ENCODE data around the gene MYOZ3. TPM values are rescaled to one million over a fixed set of nuclear protein-coding genes. Genes with fewer than 3 reads are reported as not detected.

MYOZ3 gene
- total and polyA plus RNA-seq, 2 of the 8 experiments (the other 6 are each of a cell fraction or from before 2014, with no cell fraction given): 9.6 to 19.1 TPM

GRCh38 chr5:150710165-150710564 is 49.1 kb downstream of the MYOZ3 start:
- H3K9ac ChIP-seq (replicated peaks in 1 of 4; ENCODE audit: extremely low read depth in 1 of 4, low read depth in 3 of 4, low read length in 3 of 4): no peak overlapping the region
- ChIA-PET CTCF (ENCODE audit: partially characterized antibody) (interaction anchor here (0.8 to 2.4 kb wide), 6 partner anchors 9 to 150 kb away, joined by 3 to 25 read pairs (median 3); partner anchors contain the start of gene RBM22), POLR2A (ENCODE audit: partially characterized antibody) (interaction anchor here (1.6 to 2.9 kb wide), 3 partner anchors 10 to 13 kb away, joined by 6 to 13 read pairs (median 9); partner anchors contain the start of gene RBM22)
- H3K36me3 ChIP-seq (ENCODE audit: control insufficient read depth in 2 of 4, insufficient read depth in 4 of 4, low read length in 3 of 4): peaks cover 7 to 32% (median 14%) of the 10 kb centered on the region in 4 experiments
- H4K91ac ChIP-seq (replicated peaks; ENCODE audit: insufficient read length, low read length): no peak overlapping the region
- no peaks in the 10 kb centered on the region; a peak in 1 of 7 replicates for H3K27me3 ChIP-seq (replicated peaks in 1 of 4; ENCODE audit: control insufficient read depth in 3 of 4, extremely low read depth in 1 of 4, insufficient read depth in 3 of 4, low read length in 3 of 4)
- H2BK15ac ChIP-seq (ENCODE audit: low read length): no peak overlapping the region
- H2AK5ac ChIP-seq (ENCODE audit: low read depth, low read length): no peak overlapping the region
- H3K4me2 ChIP-seq (ENCODE audit: insufficient read depth in 1 of 2, low read depth in 2 of 2, low read length in 2 of 2): no peak overlapping the region
- H3K27ac ChIP-seq (ENCODE audit: low read depth, low read length): no peak overlapping the region
- FAIRE-seq (no peak), DNase-seq (ENCODE audit: low read depth in 1 of 2, low spot score in 2 of 2) (no peak)
- no peak overlapping the region for H3K18ac ChIP-seq (ENCODE audit: extremely low read depth, low read length)
- H2BK20ac ChIP-seq (ENCODE audit: low read length): no peak overlapping the region
- no peaks in the 10 kb centered on the region for H3K79me1 ChIP-seq (ENCODE audit: low read depth, low read length)
- no peak overlapping the region for H2AFZ ChIP-seq (ENCODE audit: low read length)
- H3K9me3 ChIP-seq (ENCODE audit: insufficient read depth in 2 of 2, low read depth in 1 of 2, low read length in 1 of 2): no peaks in the 10 kb centered on the region
- H4K8ac ChIP-seq (ENCODE audit: extremely low read depth, insufficient read depth, low read length): no peak overlapping the region
- no peak overlapping the region for H3K23ac ChIP-seq (ENCODE audit: insufficient read length)
- no peak overlapping the region for H2BK5ac ChIP-seq (ENCODE audit: low read depth, low read length)
- WGBS, 2 experiments (ENCODE audit: extremely low coverage in 1 of 2, insufficient coverage in 1 of 2, insufficient read length in 1 of 2, insufficient replicate concordance in 2 of 2, low coverage in 1 of 2, low lambda C conversion rate in 2 of 2, missing lambda C conversion rate in 1 of 2): 73% methylated on average over 2 of the region's 2 CpGs; no CpG with 5 or more reads in 1 of the 2 experiments
- no peak overlapping the region for H3K56ac ChIP-seq (replicated peaks; ENCODE audit: insufficient read length, low read depth, low read length)
- H4K5ac ChIP-seq (ENCODE audit: insufficient read length, low read depth, low read length): no peak overlapping the region
- H3K23me2 ChIP-seq (ENCODE audit: low read depth, low read length): no peaks in the 10 kb centered on the region
- no peak overlapping the region for H3K4ac ChIP-seq (replicated peaks; ENCODE audit: insufficient read length, low read depth, low read length)
- H3K79me2 ChIP-seq (ENCODE audit: control insufficient read depth in 1 of 2, insufficient read depth in 2 of 2, low read length in 2 of 2): no peaks in the 10 kb centered on the region
- peaks cover 0 to 2% (median 0%) of the 10 kb centered on the region in 4 experiments; a peak in 1 of 7 replicates for H3K4me1 ChIP-seq (replicated peaks in 1 of 4; ENCODE audit: control insufficient read depth in 3 of 4, insufficient read depth in 4 of 4, low read length in 3 of 4)
- H3K14ac ChIP-seq (ENCODE audit: insufficient read length): no peak overlapping the region
- no peaks in the 10 kb centered on the region for H4K20me1 ChIP-seq (replicated peaks in 1 of 2; ENCODE audit: control insufficient read depth in 1 of 2, insufficient read depth in 2 of 2, low read length in 2 of 2)
- H3K4me3 ChIP-seq (ENCODE audit: extremely low read depth in 1 of 4, insufficient read depth in 2 of 4, low read depth in 3 of 4, low read length in 4 of 4): no peak overlapping the region
- no peak overlapping the region for H2BK12ac ChIP-seq (ENCODE audit: low read depth, low read length)
- H2BK120ac ChIP-seq (replicated peaks; ENCODE audit: low read depth, low read length): no peak overlapping the region
- TF ChIP-seq TBP (IDR thresholded peaks at IDR 0.05; ENCODE audit: low read depth, low read length) (no peak), HDAC2 (IDR thresholded peaks at IDR 0.05; ENCODE audit: borderline replicate concordance in 1 of 2, low read depth in 2 of 2, low read length in 2 of 2) (no peak), BRCA1 (IDR thresholded peaks at IDR 0.05; ENCODE audit: low read depth, low read length) (no peak), CBX5 (IDR thresholded peaks at IDR 0.05; ENCODE audit: low read depth, low read length) (no peak), KDM5A (IDR thresholded peaks at IDR 0.05; ENCODE audit: low read length) (no peak), SP1 (IDR thresholded peaks at IDR 0.05; ENCODE audit: low read depth, low read length) (no peak), RXRA (IDR thresholded peaks at IDR 0.05; ENCODE audit: insufficient read depth, low read depth, low read length) (no peak), KDM4A (IDR thresholded peaks at IDR 0.05; ENCODE audit: low read depth, low read length, severe bottlenecking) (no peak), PHF8 (conservative IDR thresholded peaks at IDR 0.05; ENCODE audit: low read depth, low read length) (no peak)
- TF ChIP-seq, protein P1, sequence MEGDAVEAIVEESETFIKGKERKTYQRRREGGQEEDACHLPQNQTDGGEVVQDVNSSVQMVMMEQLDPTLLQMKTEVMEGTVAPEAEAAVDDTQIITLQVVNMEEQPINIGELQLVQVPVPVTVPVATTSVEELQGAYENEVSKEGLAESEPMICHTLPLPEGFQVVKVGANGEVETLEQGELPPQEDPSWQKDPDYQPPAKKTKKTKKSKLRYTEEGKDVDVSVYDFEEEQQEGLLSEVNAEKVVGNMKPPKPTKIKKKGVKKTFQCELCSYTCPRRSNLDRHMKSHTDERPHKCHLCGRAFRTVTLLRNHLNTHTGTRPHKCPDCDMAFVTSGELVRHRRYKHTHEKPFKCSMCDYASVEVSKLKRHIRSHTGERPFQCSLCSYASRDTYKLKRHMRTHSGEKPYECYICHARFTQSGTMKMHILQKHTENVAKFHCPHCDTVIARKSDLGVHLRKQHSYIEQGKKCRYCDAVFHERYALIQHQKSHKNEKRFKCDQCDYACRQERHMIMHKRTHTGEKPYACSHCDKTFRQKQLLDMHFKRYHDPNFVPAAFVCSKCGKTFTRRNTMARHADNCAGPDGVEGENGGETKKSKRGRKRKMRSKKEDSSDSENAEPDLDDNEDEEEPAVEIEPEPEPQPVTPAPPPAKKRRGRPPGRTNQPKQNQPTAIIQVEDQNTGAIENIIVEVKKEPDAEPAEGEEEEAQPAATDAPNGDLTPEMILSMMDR (IDR thresholded peaks at IDR 0.05; ENCODE audit: control extremely low read depth in 1 of 3, insufficient read depth in 1 of 3, low read depth in 1 of 3, low read length in 3 of 3): peak in 1 of 3 experiments; percentile 23; a peak in 2 of 4 replicates
